H7 (cell line): Measurements from ENCODE around the gene EPB41. TPM values are rescaled to one million over a fixed set of nuclear protein-coding genes. Genes with fewer than 3 reads are reported as not detected.
"Not testable (repeated sequence)": the region's sequence is repeated elsewhere in the genome, so short reads cannot be mapped to it uniquely, and the experiment has no call there.

Source experiments
- DNase-seq: peaks from one replicate; pipeline ENCODE4 v3.0.0; 2012
- H3K27me3 ChIP-seq: 2 replicates; pipeline ENCODE4 v1.6.0; 2011; ENCODE audit warnings: mild to moderate bottlenecking, low read length; ENCODE audit not compliant: control insufficient read depth, insufficient read depth
- H3K36me3 ChIP-seq: replicated peaks from 2 replicates; pipeline ENCODE4 v1.5.1; 2011; ENCODE audit warnings: low read length; ENCODE audit not compliant: control insufficient read depth, insufficient read depth
- H3K4me3 ChIP-seq: 2 replicates; pipeline ENCODE4 v1.5.1; 2011; ENCODE audit warnings: low read depth, mild to moderate bottlenecking, control low read depth, low read length, moderate library complexity; ENCODE audit not compliant: insufficient read depth
- total RNA-seq: library from RNA; depleted of rRNA; stranded (reverse); fragments of >200 nt; shearing (Covaris generic); gene quantifications from 2 replicates; pipeline ENCODE4 v1.2.3, GENCODE V29; 2014

EPB41 gene
- total RNA-seq, 1 experiment from 2014 or later = 58.7 TPM

GRCh38 chr1:29121516-29121935 lies 207.2 kb downstream of the EPB41 start:
- peak; percentile 91 for DNase-seq
- peaks cover 2% of the 10 kb centered on the region for H3K36me3 ChIP-seq
- H3K4me3 ChIP-seq = peak overlapping the region; percentile 96
- peaks cover 13% of the 10 kb centered on the region for H3K27me3 ChIP-seq

DNA sequence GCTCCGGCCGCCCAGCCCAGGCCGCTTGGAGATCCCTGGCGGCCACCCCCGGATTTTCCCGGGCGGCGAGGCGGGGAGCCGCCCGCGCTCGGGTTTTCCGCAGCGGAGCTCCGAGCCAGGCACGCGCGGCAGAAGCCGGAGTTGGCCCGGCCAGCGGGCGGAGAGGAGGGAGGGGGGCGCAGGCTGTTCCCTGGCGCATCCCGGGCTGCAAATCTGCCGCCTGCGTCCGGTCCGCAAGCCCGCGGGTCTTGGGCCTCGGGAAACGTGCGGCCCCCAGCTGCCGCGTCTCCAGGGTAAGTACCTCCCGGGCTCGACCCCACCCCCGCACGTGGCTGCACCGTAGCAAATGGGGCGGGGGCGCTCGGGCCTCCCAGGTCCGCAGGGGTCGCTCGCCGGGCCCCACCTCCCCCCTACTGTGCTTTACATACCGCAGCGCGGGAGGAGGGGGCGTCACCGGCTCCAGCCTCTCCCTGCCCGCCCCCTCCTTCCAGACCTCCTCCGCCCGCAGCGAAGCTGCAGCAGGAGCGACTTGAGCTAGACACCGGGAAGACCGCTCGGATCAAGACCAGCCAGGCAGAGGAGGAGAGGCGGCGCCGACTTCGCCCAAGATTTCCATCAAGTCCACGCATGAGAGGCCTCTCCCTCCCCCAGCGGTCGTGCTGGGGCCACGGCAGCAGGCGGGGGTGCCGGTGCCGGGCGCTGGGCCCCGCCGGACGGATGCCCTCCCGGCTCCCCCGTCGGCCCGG lies 207.7 kb downstream of the EPB41 start:
- H3K27me3 ChIP-seq = peaks cover 13% of the 10 kb centered on the region
- peaks cover 2% of the 10 kb centered on the region for H3K36me3 ChIP-seq
- peak overlapping the region; percentile 96 for H3K4me3 ChIP-seq
- peak; percentile 91 for DNase-seq

GRCh38 chr1:29122682-29123052 lies 208.3 kb downstream of the EPB41 start:
- Histone ChIP-seq H3K36me3 (peaks cover 2% of the 10 kb centered on the region), H3K4me3 (peak overlapping the region; percentile 96), H3K27me3 (peaks cover 13% of the 10 kb centered on the region)
- DNase-seq = peak; percentile 86

DNA sequence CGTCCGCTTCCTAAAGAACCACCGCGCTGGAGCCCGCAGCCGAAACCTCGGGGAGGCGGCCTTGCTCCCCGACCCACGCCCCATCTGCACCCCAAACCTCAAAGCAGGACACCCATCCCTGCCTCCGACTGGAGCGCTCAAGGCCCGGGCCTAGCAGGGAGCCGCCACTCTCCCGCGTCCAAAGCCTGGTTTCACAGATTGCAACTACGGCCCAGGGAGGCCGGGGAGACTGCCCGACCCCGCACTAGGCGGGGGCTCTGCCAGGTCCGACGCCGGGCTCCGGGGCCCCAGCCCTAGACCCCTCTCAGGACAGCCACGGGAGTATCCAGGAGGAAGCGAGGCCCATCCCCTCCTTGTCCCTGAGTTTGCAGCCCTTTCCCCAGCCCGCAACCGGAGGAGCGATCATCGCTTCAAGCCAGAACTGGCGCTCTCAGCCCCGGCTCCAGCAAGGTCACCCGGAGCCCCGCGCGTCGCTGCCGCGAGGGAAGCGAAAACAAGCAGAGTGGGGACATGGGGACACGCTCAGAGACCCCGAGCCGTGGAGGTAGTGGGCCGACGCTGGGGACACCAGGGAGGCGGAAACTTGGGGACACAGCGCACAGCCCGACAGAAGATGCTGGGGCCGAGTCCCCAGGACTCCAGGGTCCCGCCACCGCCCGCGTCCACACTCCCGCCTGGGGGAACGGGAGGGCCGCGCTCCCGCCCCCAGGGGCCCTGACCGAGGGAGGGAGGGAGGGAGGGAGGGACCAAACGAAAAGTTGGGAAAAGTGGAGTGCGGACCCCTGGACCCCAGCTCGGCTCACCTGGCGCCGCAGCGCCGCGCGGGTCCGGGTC lies 208.9 kb downstream of the EPB41 start:
- peak overlapping the region; percentile 96 for H3K4me3 ChIP-seq
- H3K27me3 ChIP-seq = peaks cover 13% of the 10 kb centered on the region
- peak; percentile 88 for DNase-seq
- peaks cover 2% of the 10 kb centered on the region for H3K36me3 ChIP-seq

DNA sequence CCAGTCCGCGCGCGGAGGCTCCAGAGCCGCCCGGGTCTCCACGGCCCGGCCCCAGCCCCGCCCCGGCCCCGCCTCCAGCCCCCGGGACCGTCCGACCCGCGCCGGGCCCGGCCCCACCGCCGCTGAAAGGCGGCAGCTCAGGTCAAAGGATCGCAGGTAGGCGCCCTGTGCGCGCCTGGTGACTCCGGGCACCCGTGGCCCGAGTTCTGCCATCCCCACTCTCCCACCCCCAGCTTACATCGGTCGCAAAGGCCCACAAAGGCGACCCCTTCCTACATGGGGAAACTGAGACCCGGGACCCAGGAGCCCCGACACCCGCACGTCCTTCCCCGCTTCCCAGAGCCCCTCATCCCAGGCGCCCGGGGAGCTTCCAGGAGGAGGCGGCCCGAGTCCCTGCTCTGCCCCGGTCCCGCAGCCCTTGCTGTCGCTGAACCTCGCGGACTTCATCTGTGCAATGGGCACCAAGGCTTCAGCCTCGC lies 209.6 kb downstream of the EPB41 start, which contains the start of gene TMEM200B:
TSS of gene TMEM200B (minus strand) at position 17 of the 479 bp plus-strand sequence. CDS start 2,075 bp downstream, outside the sequence.
- DNase-seq = no peak
- Histone ChIP-seq H3K4me3 (peak within 1 kb of the TSS; percentile 96), H3K27me3 (peaks cover 13% of the 10 kb centered on the region), H3K36me3 (no peaks in the 10 kb centered on the region; the same call in 1 of the 2 replicates)

DNA sequence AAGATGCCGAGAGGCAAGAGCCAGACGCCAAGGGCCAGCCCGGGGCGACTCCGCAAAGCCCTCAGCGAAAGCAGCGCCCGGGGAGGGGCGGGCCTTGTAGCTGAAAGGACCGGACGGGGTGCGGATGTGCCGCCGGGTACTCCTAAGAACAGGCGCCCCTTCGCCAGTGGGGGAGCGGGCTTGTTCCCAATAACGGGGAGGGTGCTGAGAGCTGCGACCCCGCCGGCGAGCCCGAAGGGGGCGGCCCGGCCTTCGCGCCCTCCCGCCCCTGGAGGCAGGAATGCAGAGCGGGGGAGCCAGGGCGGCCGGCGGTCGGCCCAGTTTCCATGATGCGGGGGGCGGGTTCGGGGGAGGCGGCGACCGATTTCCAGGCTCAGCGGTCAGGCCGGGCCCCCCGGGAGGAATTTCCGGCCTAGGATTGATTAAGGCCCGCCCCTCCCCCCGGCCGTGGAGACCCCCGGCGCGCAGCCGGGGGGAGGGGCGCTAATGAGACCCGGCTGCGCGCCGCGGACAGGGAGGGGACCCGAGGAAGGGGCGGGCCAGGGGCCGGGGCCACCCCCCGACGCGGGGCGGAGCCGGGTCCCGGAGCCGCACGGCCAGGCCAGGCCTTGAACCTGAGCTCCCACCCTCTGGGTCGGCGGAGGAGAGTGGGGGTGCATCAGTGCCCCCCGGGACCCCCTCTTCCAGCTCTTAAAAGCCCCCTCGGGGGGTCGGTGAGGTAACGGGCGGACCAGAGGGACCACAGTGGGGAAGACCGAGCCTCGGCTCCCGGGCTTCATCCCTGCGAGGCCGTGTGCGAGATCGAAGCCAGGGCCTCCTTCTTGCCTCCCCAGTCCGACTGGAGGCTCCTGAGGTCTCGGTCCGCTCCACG lies 210.2 kb downstream of the EPB41 start:
- Histone ChIP-seq H3K4me3 (peak overlapping the region; percentile 96), H3K36me3 (no peaks in the 10 kb centered on the region; the same call in 1 of the 2 replicates), H3K27me3 (peaks cover 13% of the 10 kb centered on the region)
- DNase-seq = peak; percentile 99

GRCh38 chr1:29125237-29125641 lies 210.9 kb downstream of the EPB41 start:
- Histone ChIP-seq H3K4me3 (peak overlapping the region; percentile 96), H3K36me3 (no peaks in the 10 kb centered on the region; the same call in 1 of the 2 replicates), H3K27me3 (peaks cover 13% of the 10 kb centered on the region)
- DNase-seq = no peak

DNA sequence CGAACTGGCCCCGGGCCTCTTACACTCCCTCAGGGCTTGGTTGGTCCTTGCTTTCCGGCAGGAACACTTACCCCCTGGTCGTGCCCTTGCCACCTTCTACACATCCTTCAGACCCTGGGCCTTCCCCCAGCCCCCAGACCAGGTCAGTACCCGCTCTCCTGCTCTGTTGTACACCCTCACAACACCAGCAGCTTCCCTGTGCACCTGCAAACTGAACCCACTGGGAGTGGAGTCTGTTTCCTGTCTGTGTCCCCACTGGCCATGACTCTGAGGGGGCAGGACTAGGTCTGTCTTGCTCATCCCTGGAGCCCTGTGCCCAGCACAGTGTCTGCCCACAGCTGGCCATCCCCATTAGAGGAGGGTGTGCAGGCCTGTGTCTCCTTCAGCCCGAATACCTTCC lies 211.4 kb downstream of the EPB41 start:
- no peaks in the 10 kb centered on the region for H3K36me3 ChIP-seq
- DNase-seq = no peak
- no peak overlapping the region for H3K4me3 ChIP-seq
- peaks cover 13% of the 10 kb centered on the region for H3K27me3 ChIP-seq

GRCh38 chr1:29126198-29126597 lies 211.8 kb downstream of the EPB41 start:
- peaks cover 13% of the 10 kb centered on the region for H3K27me3 ChIP-seq
- H3K36me3 ChIP-seq = no peaks in the 10 kb centered on the region
- DNase-seq = no peak
- H3K4me3 ChIP-seq = no peak overlapping the region

- no peak for DNase-seq
- Histone ChIP-seq H3K36me3 (no peaks in the 10 kb centered on the region), H3K4me3 (no peak overlapping the region), H3K27me3 (no peaks in the 10 kb centered on the region; the same call in 1 of the 2 replicates)
Observed at GRCh38 chr1:29128739-29129138, 214.4 kb downstream of the EPB41 start.

- Histone ChIP-seq H3K36me3 (no peaks in the 10 kb centered on the region), H3K27me3 (no peaks in the 10 kb centered on the region; the same call in 1 of the 2 replicates)
Observed at GRCh38 chr1:29129916-29130315, 215.5 kb downstream of the EPB41 start.

GRCh38 chr1:29131056-29131455 lies 216.7 kb downstream of the EPB41 start:
- H3K4me3 ChIP-seq, DNase-seq, H3K27me3 ChIP-seq, H3K36me3 ChIP-seq: not testable (repeated sequence)

More at GRCh38 chr1:29129916-29130315, 215.5 kb downstream of the EPB41 start:
- DNase-seq = no peak
- H3K4me3 ChIP-seq = no peak overlapping the region

GRCh38 chr1:29133861-29134694 lies 219.7 kb downstream of the EPB41 start:
- Histone ChIP-seq H3K4me3 (no peak overlapping the region), H3K27me3 (no peaks in the 10 kb centered on the region)
- DNase-seq = peak; percentile 77

More at GRCh38 chr1:29133861-29134694, 219.7 kb downstream of the EPB41 start:
- H3K36me3 ChIP-seq = no peaks in the 10 kb centered on the region
